ENCODE data around the gene DNPH1. TPM values are rescaled to one million over a fixed set of nuclear protein-coding genes. Genes with fewer than 3 reads are reported as not detected.

The DNPH1 gene
- total and polyA plus RNA-seq, 2 of the 8 experiments (the other 6 are each of a cell fraction or from before 2014, with no cell fraction given) = 33.9 to 134 TPM

- no peak for TF ChIP-seq SIN3A (conservative IDR thresholded peaks at IDR 0.05 in 1 of 2, IDR thresholded peaks at IDR 0.05 in 1 of 2; ENCODE audit: low read depth in 1 of 2, low read length in 2 of 2)
These were observed 44.4 kb upstream of the DNPH1 start (continued) for GRCh38 chr6:43273707-43274106.
